T follicular helper cell (primary cell): ENCODE results near the gene SORCS3.

Source experiments
- DNase-seq: peaks from one replicate; pipeline ENCODE4 v3.0.0-alpha.2; 2020; ENCODE audit warnings: low read depth

The SORCS3 gene

DNA sequence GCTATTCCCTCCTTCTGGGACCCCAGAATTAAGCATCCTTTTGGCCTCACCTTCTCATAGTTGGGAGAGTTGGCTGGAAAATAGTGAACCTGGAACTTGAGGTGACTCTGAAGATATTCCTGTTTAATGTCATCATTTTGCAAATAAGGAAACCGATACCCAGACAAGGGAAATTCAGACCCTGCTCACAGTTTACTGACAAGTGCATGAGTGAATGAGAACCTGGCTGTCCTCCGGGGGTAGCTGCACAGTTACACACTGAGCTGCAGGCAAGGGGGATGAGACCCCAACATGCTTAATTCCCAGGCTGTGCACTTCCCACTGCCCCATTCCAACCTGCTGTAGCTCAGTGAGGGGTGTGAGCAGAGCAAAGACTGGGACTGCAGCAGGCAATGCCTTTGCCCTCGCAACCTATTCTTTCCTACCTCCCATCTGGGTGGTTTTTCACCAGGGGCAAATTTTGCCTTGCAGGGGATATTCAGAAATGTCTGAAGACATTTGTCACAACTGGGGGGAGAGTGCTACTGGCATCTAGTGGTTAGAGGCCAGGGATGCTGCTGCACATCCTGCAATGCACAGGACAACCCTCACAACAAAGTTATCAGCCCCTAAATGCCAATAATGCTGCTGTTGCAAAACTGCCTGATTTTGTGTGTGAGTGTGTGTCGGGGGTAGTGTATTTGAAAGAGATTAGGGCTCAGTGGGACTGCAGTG, 136.2 kb downstream of the SORCS3 start:
- DNase-seq = no peak

DNA sequence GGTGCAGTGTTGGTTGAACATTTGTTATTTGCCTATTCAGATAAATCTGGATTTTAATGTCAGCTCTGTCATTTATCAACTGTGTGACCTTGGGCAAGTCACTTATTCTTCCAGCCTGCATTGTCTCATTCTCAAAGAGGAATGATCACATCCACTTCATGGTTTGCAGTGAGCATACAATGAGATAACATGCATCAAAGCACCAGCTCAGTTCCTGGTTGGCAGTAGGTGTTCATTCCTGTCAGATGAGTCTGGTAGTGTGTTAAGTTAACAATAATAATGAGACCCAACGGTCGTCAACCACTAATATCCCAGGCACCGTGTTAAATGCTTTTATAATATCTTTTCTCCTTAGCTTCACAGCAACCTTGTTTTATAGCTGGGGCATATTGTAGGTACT, 137.3 kb downstream of the SORCS3 start:
- no peak for DNase-seq

DNA sequence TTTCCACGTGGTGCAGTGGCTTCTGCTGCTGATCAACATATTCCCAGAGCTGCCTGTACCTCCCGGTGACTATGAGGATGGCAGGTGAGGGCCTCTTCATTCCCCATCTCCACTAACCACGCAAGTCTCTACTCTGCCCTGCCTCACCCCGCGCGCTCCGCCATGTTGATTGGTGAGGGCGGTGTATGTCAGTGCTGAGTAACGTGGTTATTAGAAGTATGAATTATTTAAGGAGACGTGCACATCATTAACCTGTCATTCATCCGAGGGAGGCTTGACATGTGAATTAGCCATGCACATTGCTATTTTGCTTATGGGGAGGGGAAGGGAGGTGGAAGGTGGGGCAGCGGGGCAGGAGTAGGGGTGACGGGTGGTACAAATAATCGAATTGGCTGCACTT, 138.6 kb downstream of the SORCS3 start:
- DNase-seq = no peak

DNA sequence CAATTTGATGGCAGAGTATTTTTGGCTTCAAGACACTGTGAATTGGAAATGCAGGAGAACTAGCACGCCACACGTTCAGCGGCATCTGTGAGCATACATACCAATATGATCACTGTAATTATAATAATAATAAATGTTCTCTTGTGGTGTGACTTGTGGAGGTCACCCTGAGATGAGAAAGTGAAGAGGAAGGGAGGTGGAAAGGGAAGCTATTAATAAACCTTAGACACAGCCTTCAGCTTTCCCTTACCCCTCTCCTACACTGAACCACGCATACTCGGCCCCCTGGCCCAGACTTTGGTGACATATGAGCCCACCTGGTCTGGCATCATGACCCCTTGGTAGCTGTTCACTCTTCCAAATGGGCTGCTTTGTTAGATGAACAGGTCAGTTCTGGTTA, 139.1 kb downstream of the SORCS3 start:
- no peak for DNase-seq

DNA sequence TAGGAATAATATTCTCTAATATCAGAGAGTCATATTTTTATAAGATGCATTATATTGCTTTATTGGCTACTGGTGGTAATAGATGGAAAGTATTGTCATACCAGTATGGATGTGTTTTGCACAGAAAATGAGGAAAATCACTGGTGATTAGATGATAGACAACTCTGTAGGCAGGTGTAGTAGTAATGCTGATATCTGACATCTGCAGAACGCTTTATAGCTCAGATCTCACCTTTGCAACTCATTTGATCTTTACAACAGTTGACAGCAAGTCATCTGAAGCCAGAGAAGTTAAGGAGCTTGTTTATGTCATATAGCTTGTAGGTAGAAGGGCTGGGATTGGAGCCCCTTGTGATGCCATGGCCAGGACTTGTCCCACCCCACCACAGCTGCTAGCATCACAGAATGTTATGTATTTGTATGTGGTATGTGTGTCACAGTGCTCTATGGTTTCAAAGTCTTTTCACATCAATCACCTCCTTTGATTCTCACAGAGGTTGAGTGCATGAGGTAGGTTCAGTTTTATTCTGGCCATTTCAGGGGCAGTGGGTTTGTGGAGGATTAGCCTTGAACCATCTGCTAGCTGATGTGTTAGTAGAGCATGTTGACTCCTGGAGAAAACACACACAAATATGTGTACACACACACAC, 140.0 kb downstream of the SORCS3 start:
- no peak for DNase-seq

DNA sequence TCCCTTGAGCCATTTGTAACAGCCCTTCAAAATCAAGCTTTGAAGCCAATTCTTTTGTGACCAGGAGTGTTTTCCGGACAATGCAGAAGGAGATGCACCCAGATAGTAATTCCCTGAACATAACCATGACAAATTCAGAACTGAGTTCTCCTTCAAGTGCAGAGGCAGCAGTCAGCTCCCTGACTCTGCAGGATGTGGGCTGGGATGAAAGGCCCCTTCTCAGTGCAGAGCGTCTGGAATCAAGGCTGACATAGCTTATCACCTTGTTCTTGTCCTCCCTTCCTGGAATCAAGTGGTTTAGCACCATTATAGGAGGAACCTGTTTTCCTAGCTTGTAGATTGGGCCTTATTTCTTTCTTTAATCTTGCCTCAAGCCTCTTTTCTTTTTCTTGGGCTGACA, 143.4 kb downstream of the SORCS3 start:
- DNase-seq = no peak

DNA sequence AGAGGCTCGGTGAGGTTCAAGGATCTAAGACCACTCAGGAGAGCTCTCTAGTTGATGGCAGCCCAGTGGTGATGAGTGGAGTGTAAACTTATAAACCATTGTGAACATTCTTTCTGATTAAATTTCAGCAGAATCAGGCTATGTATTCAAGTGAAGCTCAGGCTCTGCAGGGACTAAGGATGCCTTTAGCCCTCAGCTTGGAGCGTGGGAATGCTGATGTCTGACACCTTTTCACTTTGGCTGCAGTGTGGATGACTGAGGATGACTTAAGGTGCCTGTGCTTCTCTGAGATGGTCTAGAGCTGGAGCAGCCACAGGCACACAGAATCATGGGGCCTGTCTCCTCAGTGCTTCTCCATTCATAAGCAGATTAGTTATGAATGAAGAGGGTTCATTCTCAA, 150.4 kb downstream of the SORCS3 start:
- no peak for DNase-seq

DNA sequence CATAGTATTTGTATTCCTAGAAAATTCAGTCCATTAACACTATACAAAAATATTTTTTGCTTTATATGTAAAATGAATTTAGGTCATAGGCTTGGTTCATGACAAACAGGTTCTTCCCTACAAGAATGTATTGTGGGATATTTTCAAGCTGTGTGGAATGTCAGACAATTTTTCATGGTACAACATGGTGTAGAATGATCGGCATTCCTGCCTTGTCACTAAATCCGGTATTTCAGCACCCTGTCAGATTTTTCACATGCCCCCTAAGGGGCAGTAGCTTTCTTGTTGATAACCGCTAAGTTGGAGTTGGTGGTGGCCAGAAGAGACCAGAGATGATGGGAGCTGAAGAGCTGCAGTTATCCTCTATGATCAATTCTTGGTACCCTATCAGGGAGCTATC, 154.3 kb downstream of the SORCS3 start:
- DNase-seq = no peak

DNA sequence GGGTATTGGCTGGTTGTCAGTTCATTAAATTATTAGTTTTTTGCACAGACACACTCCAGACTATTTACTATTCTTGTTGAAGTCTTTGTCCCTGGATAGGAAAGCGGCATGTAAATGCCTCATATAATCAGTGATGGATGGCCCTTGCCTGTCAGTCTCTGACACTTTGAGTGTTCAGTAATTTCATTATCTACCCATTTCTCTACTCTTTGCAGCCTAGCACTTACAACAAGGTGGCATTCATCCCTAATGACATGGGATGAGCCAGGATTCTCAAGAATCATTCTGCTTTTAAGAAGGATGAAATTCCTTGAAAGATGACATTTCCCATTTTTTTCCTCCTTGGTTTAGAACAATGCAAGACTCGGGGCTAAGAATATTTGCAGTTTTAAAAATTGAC, 155.7 kb downstream of the SORCS3 start:
- no peak for DNase-seq

DNA sequence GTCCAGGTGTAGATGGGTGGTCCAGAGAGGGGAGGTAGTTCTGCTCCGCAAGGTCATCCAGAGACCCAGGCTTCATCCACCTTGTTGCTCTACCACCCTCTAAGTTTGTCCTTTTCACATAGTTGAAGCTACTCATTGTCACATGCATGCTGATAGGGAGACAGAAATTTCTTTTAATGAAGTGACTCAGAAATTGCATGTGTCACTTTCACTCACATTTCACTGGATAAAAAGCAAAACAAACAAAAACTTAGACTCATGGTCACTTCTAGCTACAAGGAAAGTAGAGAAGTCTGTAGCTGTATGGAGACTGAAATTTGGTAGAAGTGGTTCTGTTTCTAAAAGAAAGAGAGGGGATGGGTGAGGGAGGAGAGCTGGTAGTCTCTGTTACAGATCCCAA, 161.9 kb downstream of the SORCS3 start:
- no peak for DNase-seq

DNA sequence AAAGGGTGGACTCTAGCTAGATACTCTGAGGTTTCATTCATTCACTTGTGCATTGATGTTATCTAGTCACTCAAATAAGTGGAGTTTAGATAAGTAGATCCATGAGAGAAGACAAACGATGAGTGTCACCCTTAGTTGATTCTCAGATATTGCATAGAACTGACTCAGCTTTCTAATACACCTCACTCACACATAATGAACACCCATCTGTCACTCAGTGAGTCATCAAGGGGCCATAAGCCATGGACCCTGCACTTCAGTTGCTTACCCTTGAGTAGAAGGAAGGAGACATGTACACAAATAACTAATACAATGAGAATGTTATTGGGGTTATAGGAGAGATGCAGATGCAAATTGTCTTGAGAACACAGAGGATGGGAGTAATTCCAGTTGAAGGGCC, 163.8 kb downstream of the SORCS3 start:
- no peak for DNase-seq

DNA sequence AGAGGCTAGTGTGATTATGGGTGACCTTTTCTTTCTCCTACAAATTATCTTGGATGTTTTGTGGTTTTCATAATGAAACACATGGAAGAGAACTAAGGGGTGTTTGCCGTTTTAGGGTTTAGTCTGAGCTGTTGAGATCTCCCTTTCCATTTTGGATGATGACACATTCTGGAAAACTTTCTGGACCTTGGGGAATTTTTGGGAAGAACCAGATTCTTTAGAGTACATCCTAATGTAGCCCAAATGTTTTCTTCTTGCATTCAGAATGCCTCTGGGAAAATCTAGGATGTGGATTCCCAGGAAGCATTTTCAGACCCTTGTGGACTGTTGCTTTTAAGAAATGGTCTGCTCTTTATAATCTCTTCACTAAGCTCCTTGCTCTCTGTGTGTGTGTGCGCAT, 165.7 kb downstream of the SORCS3 start:
- no peak for DNase-seq

DNA sequence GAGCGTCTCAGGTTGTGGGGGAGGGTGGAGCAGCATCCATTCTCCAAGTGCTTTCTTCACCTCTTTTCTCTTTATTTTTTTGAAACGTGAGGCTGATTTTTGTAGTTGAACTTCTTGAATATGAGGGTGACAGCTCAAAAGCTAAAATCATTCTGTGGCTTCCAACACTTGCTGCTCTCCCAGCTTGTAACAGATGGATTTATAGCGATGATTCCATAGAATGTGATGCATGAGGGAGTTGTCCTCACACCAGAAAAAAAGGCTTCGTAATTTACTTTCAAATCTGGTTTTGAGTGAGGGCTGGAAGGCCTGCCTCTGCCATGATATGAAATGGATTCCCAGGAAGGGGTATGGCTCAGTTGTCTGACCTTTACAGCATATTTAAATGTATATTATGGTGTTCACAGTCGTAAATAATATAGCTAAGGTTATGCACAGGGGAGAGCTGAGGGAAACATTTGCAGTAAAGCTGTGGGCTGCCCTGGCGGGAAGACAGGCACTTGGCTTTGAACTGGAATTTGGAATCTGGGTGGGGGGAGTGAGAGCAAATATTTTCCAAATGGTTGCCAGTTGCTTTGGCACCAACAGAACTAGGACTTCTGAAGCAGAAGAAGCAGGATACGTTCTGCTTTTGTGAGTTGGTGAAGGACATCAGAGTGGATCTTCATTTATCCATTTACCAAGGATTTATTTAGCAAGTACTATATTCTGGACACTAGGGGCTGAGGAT, 166.7 kb downstream of the SORCS3 start:
- no peak for DNase-seq

DNA sequence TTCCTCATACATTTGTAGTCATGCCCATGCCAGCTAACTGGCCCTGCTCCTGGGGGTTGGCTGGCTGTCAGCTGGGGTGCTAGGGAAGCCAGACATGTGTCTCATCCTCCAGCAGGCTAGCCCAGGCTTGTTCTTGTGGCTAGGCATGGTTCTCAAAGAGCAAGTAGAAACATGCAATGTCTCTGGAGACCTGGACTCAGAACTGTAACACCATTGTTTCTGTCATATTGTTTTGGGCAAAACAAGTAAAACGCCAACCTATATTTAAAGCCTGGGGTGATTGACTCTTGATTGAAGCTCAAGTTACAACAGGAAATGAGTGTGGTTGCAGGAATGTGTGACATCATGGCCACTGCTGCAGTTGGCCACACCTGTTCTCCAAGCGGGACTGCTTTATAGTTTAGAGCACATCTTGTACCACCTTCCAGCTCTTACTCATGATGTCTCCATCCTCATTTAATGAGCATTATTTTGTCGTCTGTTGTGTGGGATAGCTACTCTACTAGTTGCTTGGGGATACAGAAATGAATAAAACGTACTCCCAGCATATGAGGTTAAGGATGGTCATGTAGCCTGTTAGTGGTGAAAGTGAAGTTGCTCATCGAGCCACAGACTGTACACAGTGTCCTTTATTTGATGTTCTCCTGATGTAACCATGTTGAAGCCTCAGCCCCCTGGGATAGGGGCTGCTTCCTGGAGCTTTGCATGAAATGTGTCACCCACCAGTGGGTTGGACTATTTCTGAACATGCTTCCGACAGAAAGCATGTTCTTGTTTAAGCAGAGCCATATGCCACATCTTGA, 168.4 kb downstream of the SORCS3 start:
- no peak for DNase-seq

DNA sequence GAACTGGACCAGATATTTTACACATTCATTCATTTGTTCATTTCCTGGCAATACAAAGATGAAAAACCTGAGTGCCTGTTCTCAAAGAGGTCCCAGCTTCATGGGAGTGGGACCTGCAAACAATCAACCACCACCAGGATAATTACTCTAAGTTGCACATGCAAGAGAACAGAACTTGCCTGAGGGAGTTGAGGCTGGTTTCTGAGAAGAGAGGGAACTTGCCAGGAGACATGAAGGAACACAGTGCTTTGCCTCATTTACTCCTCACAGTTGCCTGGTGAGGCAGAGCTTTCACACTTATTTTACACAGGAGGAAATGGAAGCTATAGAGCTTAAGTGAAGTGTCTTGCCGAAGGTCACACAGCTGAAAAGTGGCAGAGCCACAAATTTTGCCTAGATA, 170.1 kb downstream of the SORCS3 start:
- no peak for DNase-seq

DNA sequence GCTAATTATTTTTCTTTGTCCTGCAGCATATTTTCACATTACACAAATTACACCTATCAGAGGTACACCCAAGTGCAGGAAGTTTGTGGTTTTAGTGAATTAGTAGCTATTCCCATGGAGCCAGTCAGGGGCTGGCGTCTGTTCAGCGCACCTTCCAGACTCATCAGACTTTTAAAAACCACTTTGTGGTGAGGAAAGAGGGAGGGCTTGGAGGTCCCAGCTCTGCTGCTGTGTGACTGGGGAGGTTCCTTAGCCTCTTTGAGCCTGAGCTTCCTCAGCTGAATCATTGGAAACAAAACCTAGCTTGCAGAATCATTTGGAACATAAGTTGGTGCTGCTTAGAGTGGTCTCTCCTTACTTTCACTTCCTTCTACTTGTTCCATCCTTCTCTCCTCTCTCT, 175.4 kb downstream of the SORCS3 start:
- no peak for DNase-seq

DNA sequence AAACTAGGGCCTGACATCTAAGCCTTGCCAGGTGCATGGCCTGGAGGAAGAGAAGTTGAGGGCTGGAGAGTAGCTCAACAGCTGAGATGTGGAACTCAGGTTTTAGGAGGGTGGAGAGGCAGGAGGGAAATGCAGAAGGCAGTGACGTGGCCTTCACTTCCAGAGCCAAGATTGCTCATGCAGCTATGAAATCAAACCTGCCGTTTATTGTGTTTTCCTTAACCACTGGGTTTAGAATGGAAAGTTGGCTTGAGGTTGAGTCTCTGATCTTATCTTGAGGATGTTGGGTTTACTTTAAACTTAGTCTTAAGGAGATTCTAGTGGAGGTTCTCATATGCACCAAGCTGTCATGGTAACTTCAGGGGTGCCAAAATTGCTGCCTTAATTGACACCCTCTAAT, 178.6 kb downstream of the SORCS3 start:
- no peak for DNase-seq

DNA sequence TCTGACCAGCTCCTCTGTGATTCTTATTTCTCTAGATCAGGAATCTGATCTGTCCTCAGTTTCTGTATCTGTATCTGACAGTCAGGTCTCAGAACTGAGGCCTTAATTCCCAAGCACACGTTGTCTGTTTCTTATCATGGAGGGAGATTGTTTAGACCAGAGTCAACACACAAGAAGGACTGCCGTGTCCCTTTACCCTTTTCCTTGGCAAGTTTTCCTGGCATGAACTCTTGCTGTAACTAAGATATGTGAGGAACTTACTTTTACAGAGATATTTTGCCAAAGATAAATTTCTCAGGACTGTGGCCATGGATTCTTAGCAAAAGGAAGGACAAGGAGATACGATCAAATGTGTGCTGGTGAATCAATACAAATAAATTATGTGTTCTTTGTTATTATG, 181.0 kb downstream of the SORCS3 start:
- no peak for DNase-seq

DNA sequence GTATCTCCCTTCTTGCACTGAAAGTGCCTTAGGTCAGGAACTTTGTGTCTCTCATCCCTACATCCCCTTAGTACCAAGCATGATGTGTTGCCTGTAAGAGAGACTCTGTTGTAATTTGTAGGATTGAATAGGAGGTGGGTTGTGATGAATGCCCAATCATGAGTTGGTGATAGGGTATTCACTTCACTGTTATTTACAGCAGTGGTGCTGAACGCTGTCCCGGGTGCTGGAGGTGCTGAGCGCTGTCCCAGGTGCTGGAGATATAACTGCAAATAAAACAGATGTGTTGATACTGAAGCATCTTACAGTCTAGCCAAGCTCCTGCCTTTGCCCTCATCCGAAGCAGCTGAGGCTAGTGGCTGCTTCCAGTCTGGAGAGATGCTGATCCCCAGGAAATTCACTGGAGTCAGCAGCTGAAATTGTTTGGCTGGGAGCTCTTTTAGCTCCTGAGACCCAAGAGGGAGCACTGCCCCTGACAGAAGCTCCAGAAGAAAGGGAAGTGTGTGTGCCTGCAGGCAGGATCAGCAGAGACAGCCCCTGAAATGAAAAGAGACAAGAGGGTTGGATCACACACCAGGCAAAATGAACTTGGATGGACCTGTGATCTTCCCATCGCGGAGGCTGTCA, 183.4 kb downstream of the SORCS3 start:
- no peak for DNase-seq

DNA sequence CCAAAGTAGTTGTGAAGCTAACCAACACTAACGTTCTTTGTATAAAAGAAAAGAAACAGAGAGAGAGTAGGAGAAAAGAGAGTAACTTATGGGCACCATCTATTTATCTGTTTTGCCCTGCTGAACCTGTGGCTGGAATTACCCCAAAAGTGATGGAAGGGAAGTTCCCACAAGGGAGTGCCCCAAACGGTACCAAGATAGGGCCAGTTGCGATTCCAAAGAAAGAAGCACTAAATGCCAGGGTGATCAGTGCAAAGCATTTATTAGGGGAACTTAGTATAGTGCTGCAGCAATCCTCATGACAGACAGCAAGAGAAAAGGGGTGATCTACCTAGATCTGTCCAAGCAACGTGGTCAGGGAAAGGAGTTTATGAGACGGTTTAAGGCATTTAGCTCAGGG, 190.2 kb downstream of the SORCS3 start:
- DNase-seq = no peak

DNA sequence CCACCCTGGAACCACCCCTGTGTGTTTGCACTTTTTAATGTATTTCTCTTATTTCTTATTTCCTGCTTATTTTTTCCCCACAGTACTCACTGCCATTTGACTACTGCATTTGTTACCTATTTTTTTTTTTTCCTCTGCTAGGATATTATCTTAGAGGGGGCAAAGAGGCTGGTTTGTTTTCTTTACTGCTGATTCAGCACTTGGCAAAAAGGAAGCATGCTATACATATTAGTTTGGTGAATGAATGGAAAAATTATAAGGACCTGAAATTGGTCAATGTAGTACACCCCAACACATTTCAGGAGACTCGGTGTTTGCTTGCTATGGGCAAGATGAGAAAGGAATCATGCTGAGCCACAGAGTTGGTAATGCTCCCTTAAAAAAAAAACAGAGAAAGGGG, 193.5 kb downstream of the SORCS3 start:
- DNase-seq = no peak

DNA sequence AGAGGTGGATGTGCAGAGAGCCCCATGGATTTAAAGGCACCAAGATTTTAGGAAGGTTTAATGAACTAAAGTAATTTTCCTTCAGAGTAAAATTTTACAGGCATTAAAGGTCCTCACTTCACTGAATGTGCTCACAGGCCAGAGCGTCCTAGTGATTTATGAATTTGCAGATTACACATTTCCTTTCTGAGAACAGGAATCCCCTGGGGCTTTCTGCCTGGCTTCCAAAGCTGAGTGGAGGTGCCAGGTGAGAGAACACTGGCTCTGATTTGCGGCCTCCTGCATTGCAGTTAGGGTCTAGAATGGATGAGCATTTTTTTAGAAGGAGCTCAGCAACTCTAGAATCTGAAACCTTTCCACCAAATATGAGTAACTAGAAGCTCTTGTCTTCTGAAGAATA, 194.3 kb downstream of the SORCS3 start:
- DNase-seq = no peak
